Stomach smooth muscle (tissue), 2 donors: ENCODE measurements around the gene SQOR.
"Not testable (repeated sequence)": the region's sequence is repeated elsewhere in the genome, so short reads cannot be mapped to it uniquely, and the experiment has no call there.

Experiments
- H3K27ac ChIP-seq: one replicate; pipeline ENCODE4 v1.7.0; 2013; ENCODE audit warnings: mild to moderate bottlenecking, low read length, inconsistent platforms
- H3K27me3 ChIP-seq, 2 donors: one replicate each; pipeline ENCODE4 v1.7.0; 2013; ENCODE audit warnings: low read length in 2 of 2; ENCODE audit not compliant: insufficient read depth in 2 of 2, control insufficient read depth in 1 of 2
- H3K36me3 ChIP-seq, 2 donors: one replicate each; pipeline ENCODE4 v1.7.0; 2013; ENCODE audit warnings: low read length in 2 of 2; ENCODE audit not compliant: control insufficient read depth in 2 of 2, insufficient read depth in 2 of 2
- H3K4me1 ChIP-seq: one replicate; pipeline ENCODE4 v1.7.0; 2013; ENCODE audit warnings: low read length; ENCODE audit not compliant: control insufficient read depth, insufficient read depth
- H3K4me3 ChIP-seq, 2 donors: one replicate each; pipeline ENCODE4 v1.7.0; 2013; ENCODE audit warnings: low read length in 2 of 2
- H3K9ac ChIP-seq, 2 donors: one replicate each; pipeline ENCODE4 v1.7.0; 2013; ENCODE audit warnings: low read length in 2 of 2, mild to moderate bottlenecking in 1 of 2
- H3K9me3 ChIP-seq, 2 donors: one replicate each; pipeline ENCODE4 v1.7.0; 2013; ENCODE audit warnings: low read length in 2 of 2; ENCODE audit not compliant: control insufficient read depth in 2 of 2
- donor health status: healthy.
- donor health status: Pancreatic carcinoma.

SQOR gene

GRCh38 chr15:45645026-45645980, 10.5 kb downstream of the SQOR start:
- H3K9ac ChIP-seq = no peak overlapping the region
- no peaks in the 10 kb centered on the region for H3K9me3 ChIP-seq
- H3K27me3 ChIP-seq = no peaks in the 10 kb centered on the region
- H3K4me3 ChIP-seq = no peak overlapping the region
- H3K4me1 ChIP-seq = peaks cover 30% of the 10 kb centered on the region
- no peak overlapping the region for H3K27ac ChIP-seq
- H3K36me3 ChIP-seq = no peaks in the 10 kb centered on the region

- no peak overlapping the region for H3K27ac ChIP-seq
- no peaks in the 10 kb centered on the region for H3K27me3 ChIP-seq
- H3K4me1 ChIP-seq = peaks cover 29% of the 10 kb centered on the region
Observed at GRCh38 chr15:45646220-45646619, 11.4 kb downstream of the SQOR start.

GRCh38 chr15:45647828-45648227, 13.0 kb downstream of the SQOR start:
- peaks cover 16% of the 10 kb centered on the region for H3K4me1 ChIP-seq
- H3K27me3 ChIP-seq = no peaks in the 10 kb centered on the region
- H3K36me3 ChIP-seq = no peaks in the 10 kb centered on the region
- H3K4me3 ChIP-seq = no peak overlapping the region
- H3K27ac ChIP-seq = no peak overlapping the region
- H3K9ac ChIP-seq = no peak overlapping the region
- H3K9me3 ChIP-seq = no peaks in the 10 kb centered on the region

More at GRCh38 chr15:45646220-45646619, 11.4 kb downstream of the SQOR start:
- no peak overlapping the region for H3K9ac ChIP-seq
- no peaks in the 10 kb centered on the region for H3K9me3 ChIP-seq
- no peak overlapping the region for H3K4me3 ChIP-seq
- H3K36me3 ChIP-seq = no peaks in the 10 kb centered on the region

- H3K9ac ChIP-seq = no peak overlapping the region
- no peak overlapping the region for H3K27ac ChIP-seq
- no peaks in the 10 kb centered on the region for H3K9me3 ChIP-seq
- no peaks in the 10 kb centered on the region for H3K36me3 ChIP-seq
- H3K4me1 ChIP-seq = peaks cover 16% of the 10 kb centered on the region
- H3K4me3 ChIP-seq = no peak overlapping the region
- H3K27me3 ChIP-seq = no peaks in the 10 kb centered on the region
Observed at GRCh38 chr15:45648521-45649200, 13.8 kb downstream of the SQOR start.

- not testable (repeated sequence) for H3K9me3 ChIP-seq, H3K4me3 ChIP-seq, H3K36me3 ChIP-seq, H3K27ac ChIP-seq, H3K27me3 ChIP-seq, H3K9ac ChIP-seq
- peaks cover 16% of the 10 kb centered on the region for H3K4me1 ChIP-seq
Observed at GRCh38 chr15:45650007-45650406, 15.2 kb downstream of the SQOR start.

- no peak overlapping the region for H3K9ac ChIP-seq
- peaks cover 9% of the 10 kb centered on the region for H3K4me1 ChIP-seq
- H3K4me3 ChIP-seq = no peak overlapping the region
- H3K27me3 ChIP-seq = no peaks in the 10 kb centered on the region
- no peaks in the 10 kb centered on the region for H3K9me3 ChIP-seq
- no peaks in the 10 kb centered on the region for H3K36me3 ChIP-seq
- H3K27ac ChIP-seq = no peak overlapping the region
Observed at GRCh38 chr15:45650889-45651525, 16.2 kb downstream of the SQOR start.

GRCh38 chr15:45653702-45654424, 19.0 kb downstream of the SQOR start:
- H3K9me3 ChIP-seq = no peaks in the 10 kb centered on the region
- no peaks in the 10 kb centered on the region for H3K36me3 ChIP-seq
- H3K4me1 ChIP-seq = peaks cover 13% of the 10 kb centered on the region
- H3K4me3 ChIP-seq = no peak overlapping the region
- H3K27me3 ChIP-seq = no peaks in the 10 kb centered on the region
- H3K9ac ChIP-seq = no peak overlapping the region
- no peak overlapping the region for H3K27ac ChIP-seq

GRCh38 chr15:45654749-45655148, 19.9 kb downstream of the SQOR start:
- H3K27ac ChIP-seq = no peak overlapping the region

GRCh38 chr15:45657254-45657653, 22.4 kb downstream of the SQOR start:
- Histone ChIP-seq H3K36me3 (peaks cover 4 to 9% of the 10 kb centered on the region in 2 donors), H3K9ac (no peak overlapping the region), H3K27me3 (no peaks in the 10 kb centered on the region), H3K9me3 (no peaks in the 10 kb centered on the region), H3K27ac (no peak overlapping the region), H3K4me1 (peaks cover 25% of the 10 kb centered on the region), H3K4me3 (no peak overlapping the region)

More at GRCh38 chr15:45654749-45655148, 19.9 kb downstream of the SQOR start:
- no peaks in the 10 kb centered on the region for H3K9me3 ChIP-seq
- H3K27me3 ChIP-seq = no peaks in the 10 kb centered on the region
- no peak overlapping the region for H3K4me3 ChIP-seq
- H3K9ac ChIP-seq = no peak overlapping the region
- H3K4me1 ChIP-seq = peaks cover 14% of the 10 kb centered on the region
- no peaks in the 10 kb centered on the region for H3K36me3 ChIP-seq
